Liver (tissue), 3 donors: ENCODE measurements around the gene GDF2.

ENCODE experiments used
- EGR1 ChIP-seq, 2 donors: IDR thresholded peaks; 2 replicates each; pipeline ENCODE4 v1.6.1; 2016 to 2018; ENCODE audit warnings: antibody characterized with exemption in 2 of 2, low read depth in 2 of 2
- FOXA1 ChIP-seq: IDR thresholded peaks from 2 replicates; pipeline ENCODE4 v1.6.1; 2016; ENCODE audit warnings: antibody characterized with exemption
- GABPA ChIP-seq, 2 donors: IDR thresholded peaks in 1 of 2; conservative IDR thresholded peaks in 1 of 2; 2 replicates each; pipeline ENCODE4 v1.6.1; 2016; ENCODE audit warnings: antibody characterized with exemption in 2 of 2, mild to moderate bottlenecking in 1 of 2, moderate library complexity in 1 of 2
- JUND ChIP-seq, 2 donors: IDR thresholded peaks; 2 replicates each; pipeline ENCODE4 v1.6.1; 2016; ENCODE audit warnings: antibody characterized with exemption in 2 of 2
- RAD21 ChIP-seq, 2 donors: IDR thresholded peaks; 2 replicates each; pipeline ENCODE4 v1.6.1; 2016; ENCODE audit warnings: antibody characterized with exemption in 2 of 2, mild to moderate bottlenecking in 2 of 2
- RXRA ChIP-seq, 2 donors: IDR thresholded peaks; 2 replicates each; pipeline ENCODE4 v1.6.1; 2017 to 2018; ENCODE audit warnings: antibody characterized with exemption in 2 of 2, mild to moderate bottlenecking in 1 of 2
- SP1 ChIP-seq: IDR thresholded peaks from 2 replicates; pipeline ENCODE4 v1.6.1; 2018; ENCODE audit warnings: antibody characterized with exemption, mild to moderate bottlenecking
- TAF1 ChIP-seq: conservative IDR thresholded peaks from 2 replicates; pipeline ENCODE4 v1.6.1; 2016; ENCODE audit warnings: antibody characterized with exemption, mild to moderate bottlenecking
- YY1 ChIP-seq: IDR thresholded peaks from 2 replicates; pipeline ENCODE4 v1.6.1; 2016; ENCODE audit warnings: antibody characterized with exemption, mild to moderate bottlenecking
- TF ChIP-seq, protein P1 (sequence below): fragments of 150-350 bp; IDR thresholded peaks from 2 replicates; pipeline ENCODE4 v1.5.1; 2017; ENCODE audit warnings: improper control_type of control experiment, low read depth, low read length; ENCODE audit not compliant: missing input control
- TF ChIP-seq, protein P2 (sequence below): IDR thresholded peaks from 2 replicates; pipeline ENCODE4 v1.6.1; 2016; ENCODE audit warnings: antibody characterized with exemption
- TF ChIP-seq, protein P3 (sequence below): IDR thresholded peaks from 2 replicates; pipeline ENCODE4 v1.6.1; 2016; ENCODE audit warnings: antibody characterized with exemption, mild to moderate bottlenecking
- TF ChIP-seq, protein P4 (sequence below): IDR thresholded peaks from 2 replicates; pipeline ENCODE4 v1.6.1; 2016; ENCODE audit warnings: antibody characterized with exemption
- TF ChIP-seq, protein P5 (sequence below): IDR thresholded peaks from 2 replicates; pipeline ENCODE4 v1.6.1; 2016; ENCODE audit warnings: antibody characterized with exemption
- donor health status: healthy.
- donor health status: healthy.

DNA sequence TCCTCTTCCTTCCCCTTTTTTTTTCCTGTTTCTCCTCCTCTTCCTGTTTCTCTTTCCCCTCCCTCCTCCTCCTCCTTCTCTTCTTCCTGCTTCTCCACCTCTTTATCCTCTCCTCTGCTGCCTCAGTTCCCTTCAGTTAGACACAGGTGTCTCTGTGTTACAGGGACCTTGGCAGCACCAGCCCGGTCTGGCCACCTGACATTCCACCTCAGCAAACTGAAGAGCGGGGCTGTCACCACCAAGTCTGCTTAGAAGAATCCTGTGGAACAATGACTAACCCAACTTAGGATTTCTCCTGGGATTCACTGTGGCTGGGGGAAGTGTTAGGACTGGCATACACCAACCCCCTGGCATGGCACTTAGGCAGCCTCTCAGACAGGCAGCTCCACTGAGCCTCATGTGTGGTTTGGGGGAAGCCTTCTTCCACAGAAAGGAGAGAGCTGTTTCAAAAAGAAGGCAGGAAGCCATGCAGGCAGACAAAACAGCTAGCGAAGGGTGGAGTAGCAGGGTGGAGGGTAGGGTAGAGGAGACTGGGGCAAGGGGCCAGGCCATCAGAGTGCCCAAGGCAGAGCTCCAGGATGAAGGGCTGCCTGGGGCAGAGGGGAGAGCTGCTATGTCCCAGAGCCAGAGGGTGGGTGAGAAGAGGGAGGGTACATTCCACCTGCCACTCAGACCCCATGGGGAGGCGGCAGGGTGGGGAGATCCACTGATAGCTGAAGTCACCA, 35.5 kb upstream of the GDF2 start:
- TF ChIP-seq, protein P1, sequence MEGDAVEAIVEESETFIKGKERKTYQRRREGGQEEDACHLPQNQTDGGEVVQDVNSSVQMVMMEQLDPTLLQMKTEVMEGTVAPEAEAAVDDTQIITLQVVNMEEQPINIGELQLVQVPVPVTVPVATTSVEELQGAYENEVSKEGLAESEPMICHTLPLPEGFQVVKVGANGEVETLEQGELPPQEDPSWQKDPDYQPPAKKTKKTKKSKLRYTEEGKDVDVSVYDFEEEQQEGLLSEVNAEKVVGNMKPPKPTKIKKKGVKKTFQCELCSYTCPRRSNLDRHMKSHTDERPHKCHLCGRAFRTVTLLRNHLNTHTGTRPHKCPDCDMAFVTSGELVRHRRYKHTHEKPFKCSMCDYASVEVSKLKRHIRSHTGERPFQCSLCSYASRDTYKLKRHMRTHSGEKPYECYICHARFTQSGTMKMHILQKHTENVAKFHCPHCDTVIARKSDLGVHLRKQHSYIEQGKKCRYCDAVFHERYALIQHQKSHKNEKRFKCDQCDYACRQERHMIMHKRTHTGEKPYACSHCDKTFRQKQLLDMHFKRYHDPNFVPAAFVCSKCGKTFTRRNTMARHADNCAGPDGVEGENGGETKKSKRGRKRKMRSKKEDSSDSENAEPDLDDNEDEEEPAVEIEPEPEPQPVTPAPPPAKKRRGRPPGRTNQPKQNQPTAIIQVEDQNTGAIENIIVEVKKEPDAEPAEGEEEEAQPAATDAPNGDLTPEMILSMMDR: no peak
- TF ChIP-seq RAD21 (IDR thresholded peaks at IDR 0.05) (no peak), GABPA (IDR thresholded peaks at IDR 0.05 in 1 of 2, conservative IDR thresholded peaks at IDR 0.05 in 1 of 2) (no peak), YY1 (no peak), RXRA (IDR thresholded peaks at IDR 0.05) (no peak), FOXA1 (no peak), JUND (IDR thresholded peaks at IDR 0.05) (no peak), SP1 (no peak), TAF1 (no peak), EGR1 (IDR thresholded peaks at IDR 0.05; ENCODE audit: low read depth in 2 of 2) (no peak)
- TF ChIP-seq, protein P2, sequence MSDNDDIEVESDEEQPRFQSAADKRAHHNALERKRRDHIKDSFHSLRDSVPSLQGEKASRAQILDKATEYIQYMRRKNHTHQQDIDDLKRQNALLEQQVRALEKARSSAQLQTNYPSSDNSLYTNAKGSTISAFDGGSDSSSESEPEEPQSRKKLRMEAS: no peak
- TF ChIP-seq, protein P3, sequence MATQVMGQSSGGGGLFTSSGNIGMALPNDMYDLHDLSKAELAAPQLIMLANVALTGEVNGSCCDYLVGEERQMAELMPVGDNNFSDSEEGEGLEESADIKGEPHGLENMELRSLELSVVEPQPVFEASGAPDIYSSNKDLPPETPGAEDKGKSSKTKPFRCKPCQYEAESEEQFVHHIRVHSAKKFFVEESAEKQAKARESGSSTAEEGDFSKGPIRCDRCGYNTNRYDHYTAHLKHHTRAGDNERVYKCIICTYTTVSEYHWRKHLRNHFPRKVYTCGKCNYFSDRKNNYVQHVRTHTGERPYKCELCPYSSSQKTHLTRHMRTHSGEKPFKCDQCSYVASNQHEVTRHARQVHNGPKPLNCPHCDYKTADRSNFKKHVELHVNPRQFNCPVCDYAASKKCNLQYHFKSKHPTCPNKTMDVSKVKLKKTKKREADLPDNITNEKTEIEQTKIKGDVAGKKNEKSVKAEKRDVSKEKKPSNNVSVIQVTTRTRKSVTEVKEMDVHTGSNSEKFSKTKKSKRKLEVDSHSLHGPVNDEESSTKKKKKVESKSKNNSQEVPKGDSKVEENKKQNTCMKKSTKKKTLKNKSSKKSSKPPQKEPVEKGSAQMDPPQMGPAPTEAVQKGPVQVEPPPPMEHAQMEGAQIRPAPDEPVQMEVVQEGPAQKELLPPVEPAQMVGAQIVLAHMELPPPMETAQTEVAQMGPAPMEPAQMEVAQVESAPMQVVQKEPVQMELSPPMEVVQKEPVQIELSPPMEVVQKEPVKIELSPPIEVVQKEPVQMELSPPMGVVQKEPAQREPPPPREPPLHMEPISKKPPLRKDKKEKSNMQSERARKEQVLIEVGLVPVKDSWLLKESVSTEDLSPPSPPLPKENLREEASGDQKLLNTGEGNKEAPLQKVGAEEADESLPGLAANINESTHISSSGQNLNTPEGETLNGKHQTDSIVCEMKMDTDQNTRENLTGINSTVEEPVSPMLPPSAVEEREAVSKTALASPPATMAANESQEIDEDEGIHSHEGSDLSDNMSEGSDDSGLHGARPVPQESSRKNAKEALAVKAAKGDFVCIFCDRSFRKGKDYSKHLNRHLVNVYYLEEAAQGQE: no peak
- TF ChIP-seq, protein P4, sequence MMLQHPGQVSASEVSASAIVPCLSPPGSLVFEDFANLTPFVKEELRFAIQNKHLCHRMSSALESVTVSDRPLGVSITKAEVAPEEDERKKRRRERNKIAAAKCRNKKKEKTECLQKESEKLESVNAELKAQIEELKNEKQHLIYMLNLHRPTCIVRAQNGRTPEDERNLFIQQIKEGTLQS: no peak
- TF ChIP-seq, protein P5, sequence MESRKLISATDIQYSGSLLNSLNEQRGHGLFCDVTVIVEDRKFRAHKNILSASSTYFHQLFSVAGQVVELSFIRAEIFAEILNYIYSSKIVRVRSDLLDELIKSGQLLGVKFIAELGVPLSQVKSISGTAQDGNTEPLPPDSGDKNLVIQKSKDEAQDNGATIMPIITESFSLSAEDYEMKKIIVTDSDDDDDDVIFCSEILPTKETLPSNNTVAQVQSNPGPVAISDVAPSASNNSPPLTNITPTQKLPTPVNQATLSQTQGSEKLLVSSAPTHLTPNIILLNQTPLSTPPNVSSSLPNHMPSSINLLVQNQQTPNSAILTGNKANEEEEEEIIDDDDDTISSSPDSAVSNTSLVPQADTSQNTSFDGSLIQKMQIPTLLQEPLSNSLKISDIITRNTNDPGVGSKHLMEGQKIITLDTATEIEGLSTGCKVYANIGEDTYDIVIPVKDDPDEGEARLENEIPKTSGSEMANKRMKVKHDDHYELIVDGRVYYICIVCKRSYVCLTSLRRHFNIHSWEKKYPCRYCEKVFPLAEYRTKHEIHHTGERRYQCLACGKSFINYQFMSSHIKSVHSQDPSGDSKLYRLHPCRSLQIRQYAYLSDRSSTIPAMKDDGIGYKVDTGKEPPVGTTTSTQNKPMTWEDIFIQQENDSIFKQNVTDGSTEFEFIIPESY: no peak
